Osteoblast (primary cell): Measurements from ENCODE around the gene DTNB. TPM values are rescaled to one million over a fixed set of nuclear protein-coding genes. Genes with fewer than 3 reads are reported as not detected.

ENCODE experiments used
- DNase-seq: peaks from one replicate; pipeline ENCODE4 v3.0.0; 2011; ENCODE audit warnings: low spot score, mixed read lengths; ENCODE audit not compliant: insufficient read length; ENCODE audit errors: missing footprints
- H2AFZ ChIP-seq: 2 replicates; pipeline ENCODE4 v1.6.0; 2011; ENCODE audit warnings: mild to moderate bottlenecking, low read length
- H3K27ac ChIP-seq: 2 replicates; pipeline ENCODE4 v1.5.1; 2011; ENCODE audit warnings: mild to moderate bottlenecking, low read depth, low read length, moderate library complexity
- H3K27me3 ChIP-seq: 2 replicates; pipeline ENCODE4 v1.6.0; 2012; ENCODE audit warnings: mild to moderate bottlenecking, control low read depth, inconsistent platforms, low read length, moderate library complexity; ENCODE audit not compliant: insufficient read depth
- H3K36me3 ChIP-seq: 2 replicates; pipeline ENCODE4 v1.5.1; 2011; ENCODE audit warnings: mild to moderate bottlenecking, low read length, control low read depth, moderate library complexity; ENCODE audit not compliant: insufficient read depth
- H3K4me1 ChIP-seq: 2 replicates; pipeline ENCODE4 v1.5.1; 2011; ENCODE audit warnings: mild to moderate bottlenecking, low read length, control low read depth, moderate library complexity; ENCODE audit not compliant: insufficient read depth
- H3K4me2 ChIP-seq: 2 replicates; pipeline ENCODE4 v1.6.0; 2011; ENCODE audit warnings: mild to moderate bottlenecking, low read length; ENCODE audit not compliant: insufficient read depth
- H3K4me3 ChIP-seq: fragments of 200-600 bp; sonication (generic); 3 replicates; pipeline ENCODE4 v1.5.1; 2012; ENCODE audit warnings: mild to moderate bottlenecking, low read length, inconsistent platforms; ENCODE audit not compliant: insufficient read depth
- H3K79me2 ChIP-seq: 2 replicates; pipeline ENCODE4 v1.6.0; 2012; ENCODE audit warnings: mild to moderate bottlenecking, low read length, control low read depth, inconsistent platforms; ENCODE audit not compliant: insufficient read depth
- H3K9me3 ChIP-seq: 2 replicates; pipeline ENCODE4 v1.5.1; 2011; ENCODE audit warnings: low read depth, low read length, control low read depth
- H4K20me1 ChIP-seq: 2 replicates; pipeline ENCODE4 v1.6.0; 2012; ENCODE audit warnings: mild to moderate bottlenecking, low read length, control low read depth; ENCODE audit not compliant: insufficient read depth
- CTCF ChIP-seq: IDR thresholded peaks from 2 replicates; pipeline ENCODE4 v1.5.1; 2011; ENCODE audit warnings: mild to moderate bottlenecking, low read depth, low read length, moderate library complexity; ENCODE audit errors: extremely low read depth
- total RNA-seq: library from RNA; depleted of rRNA; stranded (reverse); fragments of >200 nt; gene quantifications from 2 replicates; pipeline ENCODE4 v1.2.3, GENCODE V29; 2012

Gene DTNB
- total RNA-seq, 1 donor: 9.8 TPM

GRCh38 chr2:25505182-25505581 lies 168.2 kb downstream of the DTNB start:
- Histone ChIP-seq H2AFZ (no peak overlapping the region), H3K9me3 (no peaks in the 10 kb centered on the region), H3K4me3 (no peak overlapping the region), H3K79me2 (no peaks in the 10 kb centered on the region), H3K27me3 (no peaks in the 10 kb centered on the region), H3K27ac (no peak overlapping the region), H3K4me2 (no peak overlapping the region), H3K36me3 (no peaks in the 10 kb centered on the region), H3K4me1 (no peaks in the 10 kb centered on the region), H4K20me1 (no peaks in the 10 kb centered on the region)
- TF ChIP-seq CTCF: no peak
- no peak for DNase-seq

- no peaks in the 10 kb centered on the region for H3K79me2 ChIP-seq
- TF ChIP-seq CTCF: no peak
- no peaks in the 10 kb centered on the region for H3K27me3 ChIP-seq
These were observed 169.1 kb downstream of the DTNB start for GRCh38 chr2:25504266-25504665.

GRCh38 chr2:25499157-25499556 lies 174.2 kb downstream of the DTNB start:
- no peak overlapping the region for H3K4me2 ChIP-seq
- H3K27me3 ChIP-seq: no peaks in the 10 kb centered on the region
- no peaks in the 10 kb centered on the region for H3K4me1 ChIP-seq
- no peak for DNase-seq
- TF ChIP-seq CTCF: no peak
- H4K20me1 ChIP-seq: no peaks in the 10 kb centered on the region
- no peaks in the 10 kb centered on the region for H3K36me3 ChIP-seq
- no peaks in the 10 kb centered on the region for H3K79me2 ChIP-seq
- H2AFZ ChIP-seq: no peak overlapping the region
- H3K27ac ChIP-seq: no peak overlapping the region
- H3K9me3 ChIP-seq: no peaks in the 10 kb centered on the region
- no peak overlapping the region for H3K4me3 ChIP-seq

More at GRCh38 chr2:25504266-25504665, 169.1 kb downstream of the DTNB start:
- H3K9me3 ChIP-seq: no peaks in the 10 kb centered on the region
- no peaks in the 10 kb centered on the region for H4K20me1 ChIP-seq
- H3K4me2 ChIP-seq: no peak overlapping the region
- no peaks in the 10 kb centered on the region for H3K36me3 ChIP-seq
- no peak overlapping the region for H2AFZ ChIP-seq
- no peak overlapping the region for H3K4me3 ChIP-seq
- DNase-seq: no peak
- H3K4me1 ChIP-seq: no peaks in the 10 kb centered on the region
- no peak overlapping the region for H3K27ac ChIP-seq

GRCh38 chr2:25497918-25498407 lies 175.4 kb downstream of the DTNB start:
- H3K79me2 ChIP-seq: no peaks in the 10 kb centered on the region
- no peak for DNase-seq
- no peaks in the 10 kb centered on the region for H3K9me3 ChIP-seq
- H3K4me1 ChIP-seq: no peaks in the 10 kb centered on the region
- no peak for TF ChIP-seq CTCF
- no peaks in the 10 kb centered on the region for H3K36me3 ChIP-seq
- H2AFZ ChIP-seq: no peak overlapping the region
- H3K27me3 ChIP-seq: no peaks in the 10 kb centered on the region
- H4K20me1 ChIP-seq: no peaks in the 10 kb centered on the region
- no peak overlapping the region for H3K27ac ChIP-seq
- no peak overlapping the region for H3K4me3 ChIP-seq
- no peak overlapping the region for H3K4me2 ChIP-seq
